Nephron progenitor cell (in vitro differentiated cells): ENCODE data around the gene TRUB2.

Experiments used
- DNase-seq: peaks from one replicate; pipeline ENCODE4 v3.0.0; 2021
- H3K27ac Mint-ChIP-seq: 2 replicates; pipeline ENCODE4 v1.8.0; 2021; ENCODE audit warnings: mild to moderate bottlenecking, moderate library complexity, mixed read lengths
- H3K27me3 Mint-ChIP-seq: 2 replicates; pipeline ENCODE4 v1.8.0; 2021; ENCODE audit warnings: mild to moderate bottlenecking, low read depth, mixed read lengths; ENCODE audit not compliant: poor library complexity
- H3K36me3 Mint-ChIP-seq: 2 replicates; pipeline ENCODE4 v1.8.0; 2021; ENCODE audit warnings: low read depth, mixed read lengths
- H3K4me1 Mint-ChIP-seq: 2 replicates; pipeline ENCODE4 v1.8.0; 2021; ENCODE audit warnings: mixed read lengths
- H3K4me3 Mint-ChIP-seq: 2 replicates; pipeline ENCODE4 v1.8.0; 2021; ENCODE audit warnings: mild to moderate bottlenecking, moderate library complexity, mixed read lengths
- H3K9me3 Mint-ChIP-seq: 2 replicates; pipeline ENCODE4 v1.8.0; 2021; ENCODE audit warnings: mild to moderate bottlenecking, moderate library complexity, mixed read lengths
- CTCF ChIP-seq: fragments of 200-600 bp; sonication (generic); IDR thresholded peaks from 2 replicates; pipeline ENCODE4 v1.5.0; 2021; ENCODE audit warnings: antibody characterized with exemption

The TRUB2 gene

GRCh38 chr9:128358090-128358489, 35.8 kb upstream of the TRUB2 start:
- TF ChIP-seq CTCF: no peak
- peaks cover 4% of the 10 kb centered on the region for H3K27me3 Mint-ChIP-seq

GRCh38 chr9:128355451-128355850, 33.2 kb upstream of the TRUB2 start:
- Mint-ChIP-seq H3K4me3 (no peak overlapping the region), H3K4me1 (no peaks in the 10 kb centered on the region), H3K36me3 (peaks cover 34% of the 10 kb centered on the region), H3K27ac (no peak overlapping the region), H3K27me3 (peaks cover 4% of the 10 kb centered on the region), H3K9me3 (no peaks in the 10 kb centered on the region)
- no peak for TF ChIP-seq CTCF
- DNase-seq: no peak

More at GRCh38 chr9:128358090-128358489, 35.8 kb upstream of the TRUB2 start:
- Mint-ChIP-seq H3K36me3 (peaks cover 14% of the 10 kb centered on the region), H3K4me3 (no peak overlapping the region), H3K9me3 (no peaks in the 10 kb centered on the region), H3K4me1 (peaks cover 16% of the 10 kb centered on the region), H3K27ac (no peak overlapping the region)
- DNase-seq: no peak

GRCh38 chr9:128349772-128350171, 27.5 kb upstream of the TRUB2 start:
- no peaks in the 10 kb centered on the region for H3K9me3 Mint-ChIP-seq
- H3K27ac Mint-ChIP-seq: no peak overlapping the region
- H3K4me1 Mint-ChIP-seq: no peaks in the 10 kb centered on the region
- peaks cover 31% of the 10 kb centered on the region for H3K36me3 Mint-ChIP-seq
- DNase-seq: no peak
- no peak overlapping the region for H3K4me3 Mint-ChIP-seq
- TF ChIP-seq CTCF: no peak
- no peaks in the 10 kb centered on the region for H3K27me3 Mint-ChIP-seq

- Mint-ChIP-seq H3K4me1 (no peaks in the 10 kb centered on the region), H3K9me3 (no peaks in the 10 kb centered on the region), H3K27ac (no peak overlapping the region), H3K36me3 (peaks cover 32% of the 10 kb centered on the region), H3K4me3 (no peak overlapping the region), H3K27me3 (peaks cover 4% of the 10 kb centered on the region)
- TF ChIP-seq CTCF: no peak
- DNase-seq: no peak
Observed at GRCh38 chr9:128349125-128349524, 26.9 kb upstream of the TRUB2 start.

- DNase-seq: no peak
- Mint-ChIP-seq H3K36me3 (peaks cover 8% of the 10 kb centered on the region), H3K4me3 (no peak overlapping the region), H3K27ac (peak overlapping the region; percentile 61), H3K4me1 (peaks cover 9% of the 10 kb centered on the region), H3K9me3 (no peaks in the 10 kb centered on the region), H3K27me3 (peaks cover 4% of the 10 kb centered on the region)
- no peak for TF ChIP-seq CTCF
Observed at GRCh38 chr9:128344931-128345605, 22.8 kb upstream of the TRUB2 start.

GRCh38 chr9:128343855-128344254, 21.6 kb upstream of the TRUB2 start:
- TF ChIP-seq CTCF: no peak
- no peaks in the 10 kb centered on the region for H3K9me3 Mint-ChIP-seq
- peaks cover 12% of the 10 kb centered on the region for H3K4me1 Mint-ChIP-seq
- no peak for DNase-seq
- no peak overlapping the region for H3K27ac Mint-ChIP-seq
- H3K36me3 Mint-ChIP-seq: peaks cover 8% of the 10 kb centered on the region
- H3K4me3 Mint-ChIP-seq: no peak overlapping the region
- peaks cover 6% of the 10 kb centered on the region for H3K27me3 Mint-ChIP-seq
